B cell (primary cell): Measurements from ENCODE around the gene XNDC1N. TPM values are rescaled to one million over a fixed set of nuclear protein-coding genes. Genes with fewer than 3 reads are reported as not detected.
A peak's percentile ranks its signal among the peaks of the same experiment; 100 is the strongest.

ENCODE experiments used
- ATAC-seq: fragments of 200-7000 bp; cut with Tn5 transposase; one replicate; pipeline ENCODE4 v1.10.0; 2021; ENCODE audit warnings: low read depth, mild to moderate bottlenecking, moderate number of reproducible peaks, moderate library complexity
- CTCF ChIA-PET: fragments of 350-600 bp; sonication (Branson Sonifier 250); formaldehyde crosslinking; loops from one replicate; lab custom pipeline; 2021; ENCODE audit warnings: antibody characterized with exemption, inconsistent platforms; lab: Charles Lee
- POLR2A ChIA-PET: fragments of 350-600 bp; sonication (Branson Sonifier 250); formaldehyde crosslinking; loops from one replicate; lab custom pipeline; 2021; ENCODE audit warnings: antibody characterized with exemption; lab: Charles Lee
- DNase-seq: peaks from one replicate; pipeline ENCODE4 v3.0.0; 2013
- H2AFZ ChIP-seq: 2 replicates; pipeline ENCODE4 v1.6.1; 2012; ENCODE audit warnings: mild to moderate bottlenecking, low read depth, low read length; ENCODE audit not compliant: insufficient read depth, poor library complexity, severe bottlenecking
- H3K27ac ChIP-seq, 2 donors: 1 replicate in 1 of 2; 2 replicates in 1 of 2; pipeline ENCODE4 v1.5.1; 2012 to 2013; ENCODE audit warnings: low read length in 2 of 2, mild to moderate bottlenecking in 2 of 2, moderate library complexity in 1 of 2
- H3K27me3 ChIP-seq, 4 experiments: fragments of 200-600 bp in 1 of 4; sonication (generic) in 1 of 4; replicated peaks in 1 of 4; 1 replicate in 2 of 4; 2 replicates in 2 of 4; pipeline versions ENCODE4 v1.6.1 to v1.7.0; 2013 to 2016; ENCODE audit warnings: low read length in 3 of 4, mild to moderate bottlenecking in 2 of 4, mixed read lengths in 1 of 4, moderate library complexity in 1 of 4; ENCODE audit not compliant: insufficient read depth in 4 of 4, control insufficient read depth in 3 of 4; ENCODE audit errors: control extremely low read depth in 1 of 4
- H3K36me3 ChIP-seq, 2 experiments: replicated peaks in 1 of 2; 1 replicate in 1 of 2; 2 replicates in 1 of 2; pipeline versions ENCODE4 v1.6.1 to v1.7.1; 2013; ENCODE audit warnings: low read length in 1 of 2; ENCODE audit not compliant: insufficient read depth in 2 of 2, control insufficient read depth in 1 of 2; ENCODE audit errors: control extremely low read depth in 1 of 2, extremely low read depth in 1 of 2
- H3K4me1 ChIP-seq, 2 donors: fragments of 200-600 bp in 1 of 2; sonication (generic) in 1 of 2; 1 replicate in 1 of 2; 2 replicates in 1 of 2; pipeline versions ENCODE4 v1.5.1 to v1.6.1; 2013 to 2017; ENCODE audit warnings: low read length in 2 of 2; ENCODE audit not compliant: control insufficient read depth in 2 of 2, insufficient read depth in 2 of 2
- H3K4me2 ChIP-seq: replicated peaks from 2 replicates; pipeline ENCODE3; 2012; ENCODE audit warnings: mild to moderate bottlenecking, low read depth, low read length; ENCODE audit not compliant: poor library complexity, severe bottlenecking
- H3K4me3 ChIP-seq, 5 experiments: fragments of 200-600 bp in 1 of 5; sonication (generic) in 1 of 5; 1 replicate in 3 of 5; 2 replicates in 2 of 5; pipeline versions ENCODE4 v1.5.1 to v1.7.0; 2011 to 2016; ENCODE audit warnings: low read length in 4 of 5, mild to moderate bottlenecking in 4 of 5, low read depth in 2 of 5, control low read depth in 1 of 5, moderate library complexity in 1 of 5; ENCODE audit not compliant: insufficient read depth in 1 of 5; ENCODE audit errors: control extremely low read depth in 1 of 5, extremely low read depth in 1 of 5
- H3K79me2 ChIP-seq: fragments of 200-600 bp; sonication (generic); one replicate; pipeline ENCODE4 v1.6.0; 2016; ENCODE audit warnings: low read length; ENCODE audit not compliant: control insufficient read depth, insufficient read depth
- H3K9ac ChIP-seq: fragments of 200-600 bp; sonication (generic); 2 replicates; pipeline ENCODE4 v1.6.1; 2017; ENCODE audit warnings: mild to moderate bottlenecking, low read length, moderate library complexity
- H3K9me3 ChIP-seq, 3 donors: one replicate each; pipeline versions ENCODE4 v1.6.1 to v1.7.1; 2013; ENCODE audit warnings: low read length in 2 of 3; ENCODE audit not compliant: control insufficient read depth in 2 of 3, insufficient read depth in 1 of 3; ENCODE audit errors: control extremely low read depth in 1 of 3
- H4K20me1 ChIP-seq: 2 replicates; pipeline ENCODE4 v1.6.0; 2012; ENCODE audit warnings: mild to moderate bottlenecking, low read length; ENCODE audit not compliant: insufficient read depth, control insufficient read depth, poor library complexity, severe bottlenecking
- H3K27ac Mint-ChIP-seq: one replicate; pipeline ENCODE4 v1.8.0; 2021; ENCODE audit warnings: mixed read lengths
- H3K27me3 Mint-ChIP-seq: one replicate; pipeline ENCODE4 v1.8.0; 2021; ENCODE audit warnings: mixed read lengths
- H3K4me1 Mint-ChIP-seq: one replicate; pipeline ENCODE4 v1.8.0; 2021; ENCODE audit warnings: mixed read lengths
- H3K4me3 Mint-ChIP-seq: one replicate; pipeline ENCODE4 v1.8.0; 2021; ENCODE audit warnings: mixed read lengths
- H3K9me3 Mint-ChIP-seq: one replicate; pipeline ENCODE4 v1.8.0; 2022; ENCODE audit warnings: mixed read lengths; ENCODE audit not compliant: insufficient read depth
- CTCF ChIP-seq: fragments of 200-600 bp; IDR thresholded peaks from one replicate; pipeline ENCODE4 v1.8.0; 2022; ENCODE audit warnings: antibody characterized with exemption, mild to moderate bottlenecking
- EZH2 ChIP-seq: IDR thresholded peaks from 2 replicates; pipeline ENCODE4 v1.6.1; 2012; ENCODE audit warnings: borderline replicate concordance, low read depth, mild to moderate bottlenecking, moderate library complexity, low read length; ENCODE audit not compliant: insufficient read depth, poor library complexity, severe bottlenecking
- WGBS: methylation state at CpG from one replicate; pipeline ENCODE4 v1.1.5; 2013; ENCODE audit warnings: missing lambda C conversion rate; ENCODE audit not compliant: insufficient coverage; 5-methylcytosine and 5-hydroxymethylcytosine counted together
- intact Hi-C: fragments of 100-400 bp; cut with micrococcal nuclease; formaldehyde crosslinking; loops from one replicate; pipeline ENCODE4 v1.10.0; 2022
- polyA plus RNA-seq: library from polyadenylated mRNA; depleted of rRNA; stranded (reverse); fragments of >200 nt; gene quantifications from 2 replicates; pipeline ENCODE4 v1.2.3, GENCODE V29; 2012
- total RNA-seq, 2 donors: library from RNA; stranded (reverse); fragments of 120-200 nt in 1 of 2; gene quantifications; 1 replicate in 1 of 2; 2 replicates in 1 of 2; pipeline versions ENCODE4 v1.2.3 to v1.2.4, GENCODE V29; 2013 to 2022

XNDC1N gene
- total and polyA plus RNA-seq, 2 donors (not counting 1 experiment from before 2014, with no cell fraction given), result 5.8 to 34.2 TPM

GRCh38 chr11:71933141-71933933 lies 4.9 kb upstream of the XNDC1N start:
- Mint-ChIP-seq H3K9me3 (no peaks in the 10 kb centered on the region), H3K27me3 (no peaks in the 10 kb centered on the region), H3K4me1 (peaks cover 62% of the 10 kb centered on the region), H3K27ac (peak overlapping the region; percentile 75), H3K4me3 (peak overlapping the region; percentile 68)
- Histone ChIP-seq H3K79me2 (peaks cover 86% of the 10 kb centered on the region), H3K4me1 (peaks cover 34 to 46% of the 10 kb centered on the region in 2 donors), H3K27ac (peak overlapping the region in 1 of 2 donors; percentile 73), H3K36me3 (no peaks in the 10 kb centered on the region), H3K9ac (no peak overlapping the region), H3K4me3 (no peak overlapping the region), H4K20me1 (peaks cover 5% of the 10 kb centered on the region), H3K27me3 (no peaks in the 10 kb centered on the region), H3K9me3 (no peaks in the 10 kb centered on the region), H2AFZ (no peak overlapping the region), H3K4me2 (peak overlapping the region; percentile 26)
- CTCF ChIA-PET, result no interaction called here
- WGBS, result 75% methylated on average over 1 of the region's 4 CpGs
- DNase-seq (no peak), ATAC-seq (no peak)
- intact Hi-C loops, result loop anchor here (5.0 kb wide), 1 partner anchor 59 kb away; no protein-coding TSS in a partner anchor
- TF ChIP-seq CTCF (no peak), EZH2 (no peak)
- POLR2A ChIA-PET, result interaction anchor here (1.4 kb wide), 1 partner anchor 149 kb away, joined by 3 read pairs; no protein-coding TSS in a partner anchor

GRCh38 chr11:71931245-71931602 lies 2.8 kb upstream of the XNDC1N start:
- Mint-ChIP-seq H3K4me1 (peaks cover 70% of the 10 kb centered on the region), H3K27me3 (no peaks in the 10 kb centered on the region), H3K4me3 (peak overlapping the region; percentile 96), H3K9me3 (no peaks in the 10 kb centered on the region), H3K27ac (peak overlapping the region; percentile 11)
- peaks cover 5% of the 10 kb centered on the region for H4K20me1 ChIP-seq
- WGBS, result 43% methylated on average over 1 of the region's 2 CpGs
- DNase-seq (no peak), ATAC-seq (no peak)
- H2AFZ ChIP-seq, result no peak overlapping the region
- H3K79me2 ChIP-seq, result peaks cover 83% of the 10 kb centered on the region
- ChIA-PET POLR2A (interaction anchor here (1.0 kb wide), 1 partner anchor 145 kb away, joined by 3 read pairs; no protein-coding TSS in a partner anchor), CTCF (interaction anchor here (0.6 to 1.3 kb wide), 6 partner anchors 10 to 467 kb away, joined by 3 to 5 read pairs (median 4); no protein-coding TSS in a partner anchor)
- no peaks in the 10 kb centered on the region for H3K9me3 ChIP-seq
- no peak overlapping the region for H3K4me2 ChIP-seq
- no peaks in the 10 kb centered on the region for H3K36me3 ChIP-seq
- no peaks in the 10 kb centered on the region for H3K27me3 ChIP-seq
- H3K4me1 ChIP-seq, result peaks cover 44 to 58% of the 10 kb centered on the region in 2 donors
- intact Hi-C loops, result loop anchor here (5.0 kb wide), 1 partner anchor 61 kb away; no protein-coding TSS in a partner anchor
- no peak overlapping the region for H3K4me3 ChIP-seq
- no peak overlapping the region for H3K9ac ChIP-seq
- H3K27ac ChIP-seq, result no peak overlapping the region
- TF ChIP-seq EZH2, result no peak
- no peak for TF ChIP-seq CTCF
